CD4-positive, CD25-positive, alpha-beta regulatory T cell (primary cell): ENCODE data around the gene PPP2R5D. TPM values are rescaled to one million over a fixed set of nuclear protein-coding genes. Genes with fewer than 3 reads are reported as not detected.

Experiments
- ATAC-seq, 2 donors: fragments of 150-1000 bp; cut with Tn5 transposase; one replicate each; pipeline ENCODE4 v1.10.0; 2021; ENCODE audit warnings: low read depth in 2 of 2, moderate number of reproducible peaks in 2 of 2, moderate library complexity in 1 of 2
- DNase-seq, 3 donors: peaks; one replicate each; pipeline versions ENCODE4 v3.0.0 to v3.0.0-alpha.2; 2012 to 2022; ENCODE audit warnings: mixed read lengths in 1 of 3
- H3K27ac ChIP-seq: one replicate; pipeline ENCODE4 v1.7.0; 2013; ENCODE audit warnings: mild to moderate bottlenecking, low read length; ENCODE audit not compliant: insufficient read depth, poor library complexity, severe bottlenecking
- H3K27me3 ChIP-seq: one replicate; pipeline ENCODE4 v1.7.0; 2013; ENCODE audit warnings: low read length; ENCODE audit not compliant: control insufficient read depth, insufficient read depth
- H3K36me3 ChIP-seq: one replicate; pipeline ENCODE4 v1.7.0; 2013; ENCODE audit warnings: mild to moderate bottlenecking, low read length, moderate library complexity; ENCODE audit not compliant: control insufficient read depth, insufficient read depth
- H3K4me1 ChIP-seq: 2 replicates; pipeline ENCODE4 v1.7.0; 2013; ENCODE audit warnings: mild to moderate bottlenecking, low read length; ENCODE audit not compliant: insufficient read depth, control insufficient read depth, poor library complexity, severe bottlenecking
- H3K4me3 ChIP-seq: one replicate; pipeline ENCODE4 v1.7.0; 2013; ENCODE audit warnings: low read depth, mild to moderate bottlenecking, low read length, moderate library complexity
- H3K9me3 ChIP-seq, 2 experiments: 1 replicate in 1 of 2; 2 replicates in 1 of 2; pipeline ENCODE4 v1.7.0; 2013; ENCODE audit warnings: low read length in 2 of 2, mild to moderate bottlenecking in 1 of 2, moderate library complexity in 1 of 2; ENCODE audit not compliant: control insufficient read depth in 2 of 2
- H3K27ac Mint-ChIP-seq, 3 donors: one replicate each; pipeline ENCODE4 v1.8.0; 2020 to 2022; ENCODE audit warnings: mild to moderate bottlenecking in 3 of 3, mixed read lengths in 3 of 3, moderate library complexity in 2 of 3
- H3K27me3 Mint-ChIP-seq: one replicate; pipeline ENCODE4 v1.8.0; 2022; ENCODE audit warnings: mild to moderate bottlenecking, mixed read lengths
- H3K36me3 Mint-ChIP-seq: one replicate; pipeline ENCODE4 v1.8.0; 2020; ENCODE audit warnings: mixed read lengths
- H3K4me1 Mint-ChIP-seq, 4 donors: one replicate each; pipeline ENCODE4 v1.8.0; 2020 to 2022; ENCODE audit warnings: mixed read lengths in 4 of 4, mild to moderate bottlenecking in 1 of 4
- H3K4me3 Mint-ChIP-seq, 4 donors: one replicate each; pipeline ENCODE4 v1.8.0; 2020 to 2022; ENCODE audit warnings: mild to moderate bottlenecking in 4 of 4, mixed read lengths in 4 of 4, moderate library complexity in 3 of 4
- H3K9me3 Mint-ChIP-seq, 7 donors: one replicate each; pipeline ENCODE4 v1.8.0; 2020 to 2022; ENCODE audit warnings: mixed read lengths in 7 of 7, mild to moderate bottlenecking in 3 of 7, moderate library complexity in 2 of 7
- polyA plus RNA-seq, 4 donors: library from polyadenylated mRNA; unstranded; fragments of 300-500 nt; fragmentation: Illumina TruSeq; gene quantifications; one replicate each; pipeline ENCODE4 v1.2.3, GENCODE V29; 2021
- total RNA-seq: library from RNA; stranded (reverse); gene quantifications from one replicate; pipeline ENCODE4 v1.2.3, GENCODE V29; 2022

The PPP2R5D gene
- total and polyA plus RNA-seq, 5 donors from 2014 or later: 23.0 to 35.4 (median 26.3) TPM

GRCh38 chr6:43005844-43006243 lies 21.5 kb downstream of the PPP2R5D start:
- DNase-seq (no peak), ATAC-seq (no peak)
- no peaks in the 10 kb centered on the region for H3K9me3 ChIP-seq
- H3K27ac Mint-ChIP-seq: peak overlapping the region in 2 of 3 donors; percentile 41 to 50
- no peaks in the 10 kb centered on the region for H3K27me3 Mint-ChIP-seq
- H3K27ac ChIP-seq: no peak overlapping the region
- H3K36me3 Mint-ChIP-seq: peaks cover 23% of the 10 kb centered on the region
- no peaks in the 10 kb centered on the region for H3K27me3 ChIP-seq
- peaks cover 0 to 1% (median 0%) of the 10 kb centered on the region in 7 donors for H3K9me3 Mint-ChIP-seq
- no peak overlapping the region for H3K4me3 ChIP-seq
- H3K36me3 ChIP-seq: peaks cover 47% of the 10 kb centered on the region
- peaks cover 0 to 16% (median 6%) of the 10 kb centered on the region in 4 donors for H3K4me1 Mint-ChIP-seq
- peak overlapping the region in 1 of 4 donors; percentile 56 for H3K4me3 Mint-ChIP-seq
- H3K4me1 ChIP-seq: no peaks in the 10 kb centered on the region

- Histone ChIP-seq H3K4me1 (no peaks in the 10 kb centered on the region), H3K4me3 (no peak overlapping the region), H3K36me3 (peaks cover 51% of the 10 kb centered on the region), H3K27me3 (no peaks in the 10 kb centered on the region), H3K27ac (no peak overlapping the region), H3K9me3 (no peaks in the 10 kb centered on the region)
- Mint-ChIP-seq H3K27ac (peak overlapping the region in 1 of 3 donors; percentile 50), H3K4me3 (peak overlapping the region in 1 of 4 donors; percentile 56), H3K9me3 (peaks cover 0 to 1% (median 0%) of the 10 kb centered on the region in 7 donors), H3K36me3 (peaks cover 23% of the 10 kb centered on the region), H3K4me1 (peaks cover 0 to 20% (median 6%) of the 10 kb centered on the region in 4 donors), H3K27me3 (no peaks in the 10 kb centered on the region)
- no peak for DNase-seq
- no peak for ATAC-seq
Measured at GRCh38 chr6:43006251-43006650, 21.9 kb downstream of the PPP2R5D start.

- Histone ChIP-seq H3K9me3 (no peaks in the 10 kb centered on the region), H3K4me3 (no peak overlapping the region), H3K36me3 (peaks cover 56% of the 10 kb centered on the region), H3K27ac (no peak overlapping the region), H3K4me1 (no peaks in the 10 kb centered on the region), H3K27me3 (no peaks in the 10 kb centered on the region)
- H3K4me3 Mint-ChIP-seq: no peak overlapping the region
- H3K27ac Mint-ChIP-seq: no peak overlapping the region
- ATAC-seq (no peak), DNase-seq (no peak)
- H3K36me3 Mint-ChIP-seq: peaks cover 23% of the 10 kb centered on the region
- H3K27me3 Mint-ChIP-seq: no peaks in the 10 kb centered on the region
- H3K9me3 Mint-ChIP-seq: peaks cover 0 to 1% (median 0%) of the 10 kb centered on the region in 7 donors
- peaks cover 0 to 29% (median 7%) of the 10 kb centered on the region in 4 donors for H3K4me1 Mint-ChIP-seq
Measured at GRCh38 chr6:43007126-43007525, 22.8 kb downstream of the PPP2R5D start.

- Mint-ChIP-seq H3K4me1 (peaks cover 0 to 49% (median 23%) of the 10 kb centered on the region in 4 donors), H3K36me3 (peaks cover 23% of the 10 kb centered on the region), H3K4me3 (peak overlapping the region in 2 of 4 donors; percentile 43 to 66), H3K27ac (peak overlapping the region in 1 of 3 donors; percentile 69), H3K27me3 (no peaks in the 10 kb centered on the region), H3K9me3 (peaks cover 0 to 1% (median 0%) of the 10 kb centered on the region in 7 donors)
- H3K36me3 ChIP-seq: peaks cover 53% of the 10 kb centered on the region
- DNase-seq: peak in 2 of 3 donors; percentile 34 to 42
- no peak for ATAC-seq
- H3K9me3 ChIP-seq: no peaks in the 10 kb centered on the region
- H3K27ac ChIP-seq: no peak overlapping the region
- H3K27me3 ChIP-seq: no peaks in the 10 kb centered on the region
- H3K4me3 ChIP-seq: no peak overlapping the region
- peaks cover 14% of the 10 kb centered on the region for H3K4me1 ChIP-seq
Measured at GRCh38 chr6:43009124-43009523, 24.8 kb downstream of the PPP2R5D start.

- Mint-ChIP-seq H3K27ac (peak overlapping the region in 1 of 3 donors; percentile 68), H3K4me3 (peak overlapping the region in 2 of 4 donors; percentile 39 to 89), H3K4me1 (peaks cover 0 to 63% (median 32%) of the 10 kb centered on the region in 4 donors), H3K36me3 (peaks cover 18% of the 10 kb centered on the region), H3K9me3 (peaks cover 0 to 1% (median 0%) of the 10 kb centered on the region in 7 donors), H3K27me3 (no peaks in the 10 kb centered on the region)
- H3K4me3 ChIP-seq: no peak overlapping the region
- peaks cover 30% of the 10 kb centered on the region for H3K4me1 ChIP-seq
- no peaks in the 10 kb centered on the region for H3K27me3 ChIP-seq
- no peaks in the 10 kb centered on the region for H3K9me3 ChIP-seq
- ATAC-seq (no peak), DNase-seq (no peak)
- peaks cover 51% of the 10 kb centered on the region for H3K36me3 ChIP-seq
- no peak overlapping the region for H3K27ac ChIP-seq
Measured at GRCh38 chr6:43011207-43011606, 26.8 kb downstream of the PPP2R5D start.

- H3K27ac ChIP-seq: peak overlapping the region; percentile 79
- no peaks in the 10 kb centered on the region for H3K27me3 Mint-ChIP-seq
- peak overlapping the region; percentile 64 for H3K4me3 ChIP-seq
- H3K36me3 Mint-ChIP-seq: peaks cover 16% of the 10 kb centered on the region
- H3K27me3 ChIP-seq: no peaks in the 10 kb centered on the region
- ATAC-seq: no peak
- H3K4me1 Mint-ChIP-seq: peaks cover 0 to 75% (median 36%) of the 10 kb centered on the region in 4 donors
- peaks cover 0 to 1% (median 0%) of the 10 kb centered on the region in 7 donors for H3K9me3 Mint-ChIP-seq
- peak overlapping the region in 2 of 3 donors; percentile 96 to 97 for H3K27ac Mint-ChIP-seq
- DNase-seq: no peak
- peaks cover 45% of the 10 kb centered on the region for H3K36me3 ChIP-seq
- H3K9me3 ChIP-seq: no peaks in the 10 kb centered on the region
- H3K4me3 Mint-ChIP-seq: peak overlapping the region; percentile 68 to 98 (median 92)
- H3K4me1 ChIP-seq: peaks cover 41% of the 10 kb centered on the region
Measured at GRCh38 chr6:43012364-43012763, 28.0 kb downstream of the PPP2R5D start.

- peaks cover 42% of the 10 kb centered on the region for H3K4me1 ChIP-seq
- peak overlapping the region; percentile 89 to 98 (median 94) for H3K4me3 Mint-ChIP-seq
- H3K36me3 Mint-ChIP-seq: peaks cover 19% of the 10 kb centered on the region
- H3K4me1 Mint-ChIP-seq: peaks cover 0 to 81% (median 39%) of the 10 kb centered on the region in 4 donors
- peak overlapping the region; percentile 79 for H3K27ac ChIP-seq
- H3K4me3 ChIP-seq: peak overlapping the region; percentile 64
- peaks cover 0 to 1% (median 0%) of the 10 kb centered on the region in 7 donors for H3K9me3 Mint-ChIP-seq
- no peaks in the 10 kb centered on the region for H3K27me3 Mint-ChIP-seq
- H3K36me3 ChIP-seq: peaks cover 45% of the 10 kb centered on the region
- DNase-seq: no peak
- ATAC-seq: no peak
- no peaks in the 10 kb centered on the region for H3K9me3 ChIP-seq
- peak overlapping the region; percentile 96 to 97 (median 97) for H3K27ac Mint-ChIP-seq
- no peaks in the 10 kb centered on the region for H3K27me3 ChIP-seq
Measured at GRCh38 chr6:43013097-43013842, 28.9 kb downstream of the PPP2R5D start.
